Measurements from ENCODE around the gene POMC.
"Not testable (repeated sequence)": the region's sequence is repeated elsewhere in the genome, so short reads cannot be mapped to it uniquely, and the experiment has no call there.

POMC gene

GRCh38 chr2:25164561-25164960 lies 3.8 kb downstream of the POMC start:
- no peak overlapping the region for H3K4me2 ChIP-seq (ENCODE audit: low read length)
- H4K20me1 ChIP-seq (ENCODE audit: control insufficient read depth, insufficient read depth, low read depth, low read length), result peaks cover 5% of the 10 kb centered on the region; the same call in 1 of the 2 replicates
- no peak overlapping the region for H3K27ac ChIP-seq (ENCODE audit: low read depth, low read length)
- no peaks in the 10 kb centered on the region for H3K9me2 ChIP-seq (replicated peaks; ENCODE audit: control insufficient read depth, low read length)
- peaks cover 63% of the 10 kb centered on the region for H3K27me3 ChIP-seq (ENCODE audit: control insufficient read depth, low read length)
- no peaks in the 10 kb centered on the region for H3K79me2 ChIP-seq (ENCODE audit: control insufficient read depth, low read length)
- no peak for TF ChIP-seq EZH2phosphoT487 (IDR thresholded peaks at IDR 0.05; ENCODE audit: borderline replicate concordance, low read length)
- TF ChIP-seq, protein P1, sequence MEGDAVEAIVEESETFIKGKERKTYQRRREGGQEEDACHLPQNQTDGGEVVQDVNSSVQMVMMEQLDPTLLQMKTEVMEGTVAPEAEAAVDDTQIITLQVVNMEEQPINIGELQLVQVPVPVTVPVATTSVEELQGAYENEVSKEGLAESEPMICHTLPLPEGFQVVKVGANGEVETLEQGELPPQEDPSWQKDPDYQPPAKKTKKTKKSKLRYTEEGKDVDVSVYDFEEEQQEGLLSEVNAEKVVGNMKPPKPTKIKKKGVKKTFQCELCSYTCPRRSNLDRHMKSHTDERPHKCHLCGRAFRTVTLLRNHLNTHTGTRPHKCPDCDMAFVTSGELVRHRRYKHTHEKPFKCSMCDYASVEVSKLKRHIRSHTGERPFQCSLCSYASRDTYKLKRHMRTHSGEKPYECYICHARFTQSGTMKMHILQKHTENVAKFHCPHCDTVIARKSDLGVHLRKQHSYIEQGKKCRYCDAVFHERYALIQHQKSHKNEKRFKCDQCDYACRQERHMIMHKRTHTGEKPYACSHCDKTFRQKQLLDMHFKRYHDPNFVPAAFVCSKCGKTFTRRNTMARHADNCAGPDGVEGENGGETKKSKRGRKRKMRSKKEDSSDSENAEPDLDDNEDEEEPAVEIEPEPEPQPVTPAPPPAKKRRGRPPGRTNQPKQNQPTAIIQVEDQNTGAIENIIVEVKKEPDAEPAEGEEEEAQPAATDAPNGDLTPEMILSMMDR (IDR thresholded peaks at IDR 0.05; ENCODE audit: low read depth, low read length, poor library complexity, severe bottlenecking), result no peak
- H3K9me3 ChIP-seq (ENCODE audit: control insufficient read depth, insufficient read depth, low read length), result no peaks in the 10 kb centered on the region
- peaks cover 17% of the 10 kb centered on the region for H3K4me1 ChIP-seq (ENCODE audit: control insufficient read depth, low read length)
- no peaks in the 10 kb centered on the region for H3F3A ChIP-seq (ENCODE audit: control insufficient read depth, insufficient read depth)
- no peaks in the 10 kb centered on the region for H3K36me3 ChIP-seq (ENCODE audit: control insufficient read depth, low read length)
- no peak overlapping the region for H3K4me3 ChIP-seq (ENCODE audit: low read length)

GRCh38 chr2:25162061-25162460 lies 6.3 kb downstream of the POMC start:
- H3K36me3 ChIP-seq (ENCODE audit: control insufficient read depth, low read length); H3K9me2 ChIP-seq (replicated peaks; ENCODE audit: control insufficient read depth, low read length); H3K27ac ChIP-seq (ENCODE audit: low read depth, low read length); H4K20me1 ChIP-seq (ENCODE audit: control insufficient read depth, insufficient read depth, low read depth, low read length); H3K79me2 ChIP-seq (ENCODE audit: control insufficient read depth, low read length); H3K9me3 ChIP-seq (ENCODE audit: control insufficient read depth, insufficient read depth, low read length); H3K4me2 ChIP-seq (ENCODE audit: low read length); H3K4me3 ChIP-seq (ENCODE audit: low read length); H3F3A ChIP-seq (ENCODE audit: control insufficient read depth, insufficient read depth): not testable (repeated sequence)
- Histone ChIP-seq H3K4me1 (ENCODE audit: control insufficient read depth, low read length) (peaks cover 17% of the 10 kb centered on the region), H3K27me3 (ENCODE audit: control insufficient read depth, low read length) (peaks cover 41% of the 10 kb centered on the region)

DNA sequence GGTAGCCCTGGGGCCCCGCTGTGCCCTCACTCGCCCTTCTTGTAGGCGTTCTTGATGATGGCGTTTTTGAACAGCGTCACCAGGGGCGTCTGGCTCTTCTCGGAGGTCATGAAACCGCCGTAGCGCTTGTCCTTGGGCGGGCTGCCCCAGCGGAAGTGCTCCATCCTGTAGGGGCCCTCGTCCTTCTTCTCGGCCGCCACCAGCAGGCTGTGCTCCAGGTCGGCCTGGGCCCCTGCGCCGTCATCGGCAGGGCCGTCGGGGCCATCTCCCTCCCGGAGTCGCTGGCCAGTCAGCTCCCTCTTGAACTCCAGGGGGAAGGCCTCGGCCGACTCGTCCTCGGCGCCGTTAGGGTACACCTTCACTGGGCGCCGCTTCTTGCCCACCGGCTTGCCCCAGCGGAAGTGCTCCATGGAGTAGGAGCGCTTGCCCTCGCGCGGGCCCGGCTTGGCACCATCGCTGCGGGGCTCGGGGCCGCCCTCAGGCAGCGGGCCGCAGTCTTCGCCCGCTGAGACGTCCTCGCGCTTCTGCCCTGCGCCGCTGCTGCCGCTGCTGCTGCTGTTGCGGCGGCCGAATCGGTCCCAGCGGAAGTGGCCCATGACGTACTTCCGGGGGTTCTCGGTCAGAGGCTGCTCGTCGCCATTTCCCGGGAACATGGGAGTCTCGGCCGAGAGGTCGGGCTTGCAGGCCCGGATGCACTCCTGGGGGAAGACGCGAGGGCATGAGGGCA lies 7.2 kb downstream of the POMC start:
- no peak for TF ChIP-seq EZH2phosphoT487 (IDR thresholded peaks at IDR 0.05; ENCODE audit: borderline replicate concordance, low read length)
- TF ChIP-seq, protein P1 (IDR thresholded peaks at IDR 0.05; ENCODE audit: low read depth, low read length, poor library complexity, severe bottlenecking), result no peak
- Histone ChIP-seq H3K9me3 (ENCODE audit: control insufficient read depth, insufficient read depth, low read length) (no peaks in the 10 kb centered on the region), H3K36me3 (ENCODE audit: control insufficient read depth, low read length) (no peaks in the 10 kb centered on the region), H3K4me3 (ENCODE audit: low read length) (peak overlapping the region; percentile 27; the same call in 1 of the 2 replicates), H3K9me2 (replicated peaks; ENCODE audit: control insufficient read depth, low read length) (no peaks in the 10 kb centered on the region), H4K20me1 (ENCODE audit: control insufficient read depth, insufficient read depth, low read depth, low read length) (peaks cover under 1% of the 10 kb centered on the region; the same call in 1 of the 2 replicates), H3K4me1 (ENCODE audit: control insufficient read depth, low read length) (peaks cover 13% of the 10 kb centered on the region), H3K79me2 (ENCODE audit: control insufficient read depth, low read length) (no peaks in the 10 kb centered on the region), H3K27ac (ENCODE audit: low read depth, low read length) (no peak overlapping the region), H3F3A (ENCODE audit: control insufficient read depth, insufficient read depth) (no peaks in the 10 kb centered on the region), H3K27me3 (ENCODE audit: control insufficient read depth, low read length) (peaks cover 35% of the 10 kb centered on the region), H3K4me2 (ENCODE audit: low read length) (peak overlapping the region; percentile 25; the same call in 1 of the 2 replicates)

GRCh38 chr2:25160376-25160775 lies 8.0 kb downstream of the POMC start:
- H3K36me3 ChIP-seq (ENCODE audit: control insufficient read depth, low read length), result no peaks in the 10 kb centered on the region
- no peaks in the 10 kb centered on the region for H3K9me2 ChIP-seq (replicated peaks; ENCODE audit: control insufficient read depth, low read length)
- no peak overlapping the region for H3K4me2 ChIP-seq (ENCODE audit: low read length)
- TF ChIP-seq, protein P1 (IDR thresholded peaks at IDR 0.05; ENCODE audit: low read depth, low read length, poor library complexity, severe bottlenecking), result no peak
- no peak for TF ChIP-seq EZH2phosphoT487 (IDR thresholded peaks at IDR 0.05; ENCODE audit: borderline replicate concordance, low read length)
- no peak overlapping the region for H3K4me3 ChIP-seq (ENCODE audit: low read length)
- peaks cover 32% of the 10 kb centered on the region for H3K27me3 ChIP-seq (ENCODE audit: control insufficient read depth, low read length)
- H3K9me3 ChIP-seq (ENCODE audit: control insufficient read depth, insufficient read depth, low read length), result no peaks in the 10 kb centered on the region
- no peaks in the 10 kb centered on the region for H3K79me2 ChIP-seq (ENCODE audit: control insufficient read depth, low read length)
- H3K27ac ChIP-seq (ENCODE audit: low read depth, low read length), result no peak overlapping the region
- H3F3A ChIP-seq (ENCODE audit: control insufficient read depth, insufficient read depth), result no peaks in the 10 kb centered on the region
- peaks cover 5% of the 10 kb centered on the region for H3K4me1 ChIP-seq (ENCODE audit: control insufficient read depth, low read length)
- no peaks in the 10 kb centered on the region for H4K20me1 ChIP-seq (ENCODE audit: control insufficient read depth, insufficient read depth, low read depth, low read length)
